Jurkat, Clone E6-1 (cell line): ENCODE results near the gene CCDC33.

Experiments
- DNase-seq: peaks from one replicate; pipeline ENCODE4 v3.0.0-alpha.2; 2011; ENCODE audit warnings: low read depth, low spot score
- H3K4me3 ChIP-seq: 2 replicates; pipeline ENCODE4 v1.5.1; 2011; ENCODE audit warnings: mild to moderate bottlenecking, low read length, control low read depth, moderate library complexity

Gene CCDC33

DNA sequence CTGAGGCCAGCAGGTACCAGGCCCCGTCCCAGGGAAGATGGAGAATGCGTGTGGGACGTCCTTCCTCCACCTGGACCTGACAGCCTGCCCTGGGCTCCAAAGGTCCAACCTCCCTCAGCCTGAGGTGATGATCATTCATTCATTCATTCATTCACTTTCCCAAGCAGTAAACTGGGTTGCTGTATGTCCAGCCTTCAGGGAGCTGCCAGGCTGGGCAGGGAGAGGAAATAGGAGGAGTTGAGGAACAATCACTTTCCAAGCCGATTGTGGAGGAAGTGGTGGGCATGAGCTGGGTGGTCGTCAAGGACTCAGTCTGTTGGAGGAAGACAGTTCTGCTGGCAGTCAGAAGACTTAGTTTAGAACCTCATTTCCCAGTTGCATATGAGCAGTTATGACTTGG, 10.2 kb upstream of the CCDC33 start:
- no peak for DNase-seq
- no peak overlapping the region for H3K4me3 ChIP-seq

GRCh38 chr15:74226761-74227540, 9.2 kb upstream of the CCDC33 start:
- H3K4me3 ChIP-seq = no peak overlapping the region
- no peak for DNase-seq

DNA sequence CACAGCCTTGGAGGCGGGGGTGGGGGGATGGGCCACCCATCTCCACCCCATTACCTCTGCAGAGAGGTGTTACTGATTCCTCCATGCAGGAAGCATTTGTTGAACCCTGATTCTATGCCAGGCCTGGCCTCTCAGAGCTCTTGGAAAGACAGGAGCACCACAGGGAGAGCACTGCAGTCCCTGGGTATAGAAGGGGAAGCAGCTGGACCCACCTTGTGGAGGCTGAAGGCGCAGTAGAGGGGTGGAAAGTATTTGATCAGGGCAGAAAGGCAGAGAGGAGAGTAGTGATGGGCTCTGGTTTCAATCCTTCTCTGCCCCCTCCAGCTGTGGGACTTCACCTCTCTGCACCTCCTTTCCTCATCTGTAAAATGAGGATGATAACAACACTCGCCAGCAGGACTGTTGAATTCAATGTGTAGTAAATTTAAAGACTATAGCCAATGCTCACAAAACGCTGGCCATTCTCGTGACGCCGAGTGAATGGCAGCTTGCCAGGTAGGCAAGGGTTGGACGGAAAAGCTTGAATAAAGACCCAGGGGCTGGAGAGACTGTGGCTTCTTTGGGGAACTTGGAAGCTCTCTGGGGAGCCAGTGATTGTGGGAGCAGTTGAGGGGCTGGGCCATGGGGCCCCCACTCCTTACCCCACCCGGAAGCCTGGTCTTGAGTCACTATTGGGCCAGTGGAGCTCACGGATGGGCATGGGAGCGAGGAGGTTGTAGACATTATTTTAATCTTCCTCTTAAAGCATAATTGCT, 8.0 kb upstream of the CCDC33 start:
- H3K4me3 ChIP-seq = no peak overlapping the region
- DNase-seq = no peak

DNA sequence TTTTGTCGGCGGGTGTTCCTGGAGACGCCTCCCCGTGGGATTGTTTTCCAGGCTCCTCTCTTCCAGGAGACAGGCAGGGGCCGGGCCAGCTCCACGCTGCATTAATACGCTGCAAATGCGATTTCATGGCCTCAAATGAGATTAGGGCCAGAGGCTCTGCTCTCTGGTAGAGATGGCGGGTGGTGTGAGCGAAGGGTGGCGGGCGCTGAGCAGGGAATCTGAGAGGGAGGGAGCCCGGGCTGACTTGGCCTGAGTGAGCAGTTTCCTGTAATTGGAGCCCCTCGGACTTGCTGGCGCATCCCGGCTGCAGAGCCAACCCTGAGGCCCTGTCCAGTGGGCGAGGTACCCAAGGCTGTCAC, 7.4 kb upstream of the CCDC33 start:
- no peak overlapping the region for H3K4me3 ChIP-seq
- DNase-seq = no peak

DNA sequence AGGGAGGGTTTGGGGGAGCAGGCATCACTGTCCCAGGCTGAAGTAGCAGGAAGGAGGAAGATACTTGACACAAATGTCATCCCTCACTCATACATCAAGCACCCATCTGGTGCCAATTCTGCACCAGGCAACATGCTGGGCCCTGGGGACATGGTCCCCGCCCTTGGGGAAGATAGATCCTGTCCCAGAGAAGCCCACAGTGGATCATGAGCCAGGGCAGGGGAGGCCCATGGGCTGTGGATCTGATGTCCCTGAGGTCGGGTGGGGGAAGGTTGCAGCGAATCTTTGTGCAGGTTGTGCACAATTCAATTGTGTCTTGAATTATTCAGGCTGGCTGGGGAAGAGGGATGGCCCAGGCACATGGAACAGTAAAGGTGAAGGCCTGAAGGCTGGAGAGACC, 6.4 kb upstream of the CCDC33 start:
- no peak for DNase-seq
- H3K4me3 ChIP-seq = no peak overlapping the region

GRCh38 chr15:74231475-74231874, 4.7 kb upstream of the CCDC33 start:
- no peak for DNase-seq

GRCh38 chr15:74233373-74233772, 2.8 kb upstream of the CCDC33 start:
- DNase-seq = no peak
- no peak overlapping the region for H3K4me3 ChIP-seq

More at GRCh38 chr15:74231475-74231874, 4.7 kb upstream of the CCDC33 start:
- no peak overlapping the region for H3K4me3 ChIP-seq

GRCh38 chr15:74233851-74234597, 2.1 kb upstream of the CCDC33 start:
- H3K4me3 ChIP-seq = no peak overlapping the region
- no peak for DNase-seq

GRCh38 chr15:74234598-74234875, 1.6 kb upstream of the CCDC33 start:
- H3K4me3 ChIP-seq = no peak overlapping the region
- DNase-seq = no peak

- H3K4me3 ChIP-seq = no peak overlapping the region
- DNase-seq = no peak
Observed at GRCh38 chr15:74239051-74239705, 3.1 kb downstream of the CCDC33 start.

DNA sequence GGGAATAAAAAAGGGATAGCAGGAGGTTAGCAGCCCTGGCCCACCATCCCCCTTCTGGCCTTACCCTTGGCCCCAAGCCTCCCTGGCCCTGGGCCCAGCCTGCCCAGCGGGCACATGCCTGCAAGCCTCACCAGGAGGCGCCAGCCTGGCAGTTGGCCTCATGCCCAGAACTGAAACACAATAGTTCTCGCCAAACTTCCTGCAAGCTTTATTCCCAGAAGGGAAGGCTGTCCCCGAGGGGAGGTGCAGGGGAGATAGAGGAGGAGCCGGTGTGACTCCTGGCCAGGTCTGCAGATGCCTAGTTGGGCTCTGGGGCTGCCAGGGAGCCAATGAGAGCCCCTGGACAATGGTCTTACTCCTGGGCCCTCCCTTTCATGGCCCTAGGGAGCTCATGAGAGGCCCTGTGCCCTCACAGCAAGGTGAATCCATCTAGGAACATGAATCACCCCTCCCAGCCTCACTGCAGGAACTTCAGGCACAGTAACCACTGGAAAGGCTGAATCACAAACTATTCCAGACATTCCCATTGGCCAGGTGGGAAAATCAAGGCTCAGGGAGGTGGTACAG, 4.0 kb downstream of the CCDC33 start:
- no peak overlapping the region for H3K4me3 ChIP-seq
- no peak for DNase-seq

GRCh38 chr15:74240897-74241614, 4.9 kb downstream of the CCDC33 start:
- DNase-seq = no peak
- no peak overlapping the region for H3K4me3 ChIP-seq

DNA sequence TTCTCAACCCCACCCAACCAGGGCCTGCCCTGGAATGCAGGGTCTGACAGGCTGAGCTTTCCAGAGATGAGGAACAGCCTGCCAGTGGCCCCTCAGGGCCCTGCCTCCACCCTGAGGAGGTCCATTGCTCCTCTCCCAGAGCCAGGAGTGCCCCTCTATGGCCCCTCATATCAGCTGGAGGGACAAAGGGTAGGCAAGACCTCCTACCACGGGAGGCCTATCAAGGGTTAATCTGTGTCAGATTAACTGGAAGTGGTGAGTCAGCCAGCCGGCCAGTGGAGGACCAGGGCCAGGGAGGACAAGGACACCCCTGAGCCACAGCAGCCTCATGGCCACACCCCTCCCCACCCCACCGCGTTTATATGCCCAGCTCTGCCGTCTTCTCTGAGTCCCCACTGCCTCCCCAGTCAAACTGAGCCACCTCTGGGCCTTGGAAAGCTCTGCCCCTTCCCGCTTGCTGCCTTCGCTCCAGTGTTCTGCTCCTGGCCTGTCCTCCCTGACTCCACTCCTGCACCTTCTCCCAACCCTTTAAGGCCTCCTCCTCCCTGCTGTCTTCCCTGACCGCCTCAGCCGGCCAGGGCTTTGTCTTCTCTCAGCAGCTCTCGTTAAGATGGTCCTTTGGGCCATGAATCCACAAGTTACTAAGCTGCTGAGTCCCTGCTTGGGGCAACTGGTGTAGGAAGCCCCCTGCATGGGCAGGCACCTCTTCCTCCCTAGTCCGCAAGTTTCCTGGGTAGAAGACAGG, 6.5 kb downstream of the CCDC33 start:
- no peak overlapping the region for H3K4me3 ChIP-seq
- no peak for DNase-seq

- H3K4me3 ChIP-seq = no peak overlapping the region
- DNase-seq = no peak
Observed at GRCh38 chr15:74243431-74243830, 7.3 kb downstream of the CCDC33 start.

- DNase-seq = peak; percentile 47
- H3K4me3 ChIP-seq = peak overlapping the region; percentile 44
Observed at GRCh38 chr15:74244822-74245341, 8.8 kb downstream of the CCDC33 start.

- H3K4me3 ChIP-seq = peak overlapping the region; percentile 44
- peak; percentile 62 for DNase-seq
Observed at GRCh38 chr15:74245342-74245931, 9.3 kb downstream of the CCDC33 start.

GRCh38 chr15:74250266-74250665, 14.1 kb downstream of the CCDC33 start:
- no peak overlapping the region for H3K4me3 ChIP-seq
- no peak for DNase-seq
